Thyroid gland (tissue), 4 donors: ENCODE results near the gene PREX1. TPM values are rescaled to one million over a fixed set of nuclear protein-coding genes. Genes with fewer than 3 reads are reported as not detected.
A peak's percentile ranks its signal among the peaks of the same experiment; 100 is the strongest.

ENCODE experiments used
- DNase-seq, 2 donors: peaks; one replicate each; pipeline ENCODE4 v3.0.0-alpha.2; 2019
- H3K27ac ChIP-seq, 3 donors: fragments of 200-600 bp; sonication (generic); 1 replicate in 2 of 3; 2 replicates in 1 of 3; pipeline ENCODE4 v1.5.1; 2016 to 2019; ENCODE audit warnings: mild to moderate bottlenecking in 1 of 3, moderate library complexity in 1 of 3
- H3K27me3 ChIP-seq: fragments of 200-600 bp; sonication (generic); one replicate; pipeline ENCODE4 v1.5.1; 2019
- H3K36me3 ChIP-seq, 2 donors: fragments of 200-600 bp; sonication (generic); one replicate each; pipeline ENCODE4 v1.5.1; 2016 to 2019
- H3K4me1 ChIP-seq, 2 donors: fragments of 200-600 bp; sonication (generic); one replicate each; pipeline ENCODE4 v1.5.1; 2017 to 2019
- H3K4me3 ChIP-seq, 3 donors: fragments of 200-600 bp; sonication (generic); replicated peaks in 1 of 3; 1 replicate in 2 of 3; 2 replicates in 1 of 3; pipeline ENCODE4 v1.5.1; 2016; ENCODE audit warnings: mild to moderate bottlenecking in 1 of 3
- H3K9me3 ChIP-seq: fragments of 200-600 bp; sonication (generic); one replicate; pipeline ENCODE4 v1.5.1; 2017
- CTCF ChIP-seq, 6 experiments: fragments of 200-600 bp in 3 of 6; fragments of 450-650 bp in 3 of 6; sonication (generic) in 3 of 6; IDR thresholded peaks; one replicate each; pipeline ENCODE4 v1.5.1; 2016 to 2019; ENCODE audit warnings: antibody characterized with exemption in 6 of 6, mild to moderate bottlenecking in 2 of 6, inconsistent platforms in 1 of 6, moderate library complexity in 1 of 6
- POLR2A ChIP-seq, 2 donors: fragments of 450-650 bp; IDR thresholded peaks; one replicate each; pipeline ENCODE4 v1.6.1; 2017; ENCODE audit warnings: antibody characterized with exemption in 2 of 2, mild to moderate bottlenecking in 2 of 2, moderate library complexity in 1 of 2
- WGBS, 2 donors: methylation state at CpG; one replicate each; pipeline ENCODE4 v1.1.5; 2017; 5-methylcytosine and 5-hydroxymethylcytosine counted together
- intact Hi-C: fragments of 100-400 bp; cut with DNase I; formaldehyde crosslinking; loops from one replicate; pipeline ENCODE4 v1.15.1; 2023
- total RNA-seq, 4 donors: library from RNA; depleted of rRNA; stranded (reverse); fragments of >200 nt; gene quantifications; one replicate each; pipeline ENCODE4 v1.2.3, GENCODE V29; 2016

Gene PREX1
- total RNA-seq, 4 donors from 2014 or later, result 10.2 to 42.7 (median 18.7) TPM

GRCh38 chr20:48695738-48696137, 132.1 kb downstream of the PREX1 start:
- H3K27me3 ChIP-seq, result no peaks in the 10 kb centered on the region
- intact Hi-C loops, result no loop called here
- H3K4me1 ChIP-seq, result peaks cover 12 to 20% of the 10 kb centered on the region in 2 donors
- TF ChIP-seq POLR2A (IDR thresholded peaks at IDR 0.05) (no peak), CTCF (IDR thresholded peaks at IDR 0.05) (no peak)
- DNase-seq, result no peak
- H3K9me3 ChIP-seq, result no peaks in the 10 kb centered on the region
- H3K4me3 ChIP-seq, result no peak overlapping the region
- no peak overlapping the region for H3K27ac ChIP-seq
- H3K36me3 ChIP-seq, result no peaks in the 10 kb centered on the region

GRCh38 chr20:48695255-48695654, 132.5 kb downstream of the PREX1 start:
- no peak overlapping the region for H3K4me3 ChIP-seq
- intact Hi-C loops, result no loop called here
- H3K27me3 ChIP-seq, result no peaks in the 10 kb centered on the region
- 51 to 67% methylated on average over 2 of the region's 2 CpGs for WGBS, 2 donors
- H3K9me3 ChIP-seq, result no peaks in the 10 kb centered on the region
- DNase-seq, result no peak
- no peak for TF ChIP-seq POLR2A (IDR thresholded peaks at IDR 0.05)
- TF ChIP-seq CTCF (IDR thresholded peaks at IDR 0.05), result no peak
- peaks cover 12 to 21% of the 10 kb centered on the region in 2 donors for H3K4me1 ChIP-seq
- no peak overlapping the region for H3K27ac ChIP-seq
- no peaks in the 10 kb centered on the region for H3K36me3 ChIP-seq

- H3K4me1 ChIP-seq, result peaks cover 12 to 21% of the 10 kb centered on the region in 2 donors
- intact Hi-C loops, result no loop called here
- H3K27ac ChIP-seq, result no peak overlapping the region
- whole genome bisulfite sequencing, 2 donors, result 88 to 90% methylated on average over 7 of the region's 7 CpGs
- no peaks in the 10 kb centered on the region for H3K27me3 ChIP-seq
- no peak overlapping the region for H3K4me3 ChIP-seq
- no peaks in the 10 kb centered on the region for H3K9me3 ChIP-seq
- H3K36me3 ChIP-seq, result no peaks in the 10 kb centered on the region
- DNase-seq, result no peak
- TF ChIP-seq CTCF (IDR thresholded peaks at IDR 0.05) (no peak), POLR2A (IDR thresholded peaks at IDR 0.05) (no peak)
Measured at GRCh38 chr20:48694381-48694865, 133.4 kb downstream of the PREX1 start.

GRCh38 chr20:48691523-48691922, 136.3 kb downstream of the PREX1 start:
- H3K4me3 ChIP-seq, result no peak overlapping the region
- WGBS, 2 donors, result 86 to 95% methylated on average over 6 to 7 of the region's 7 CpGs
- no peaks in the 10 kb centered on the region for H3K36me3 ChIP-seq
- peaks cover 4 to 10% of the 10 kb centered on the region in 2 donors for H3K4me1 ChIP-seq
- intact Hi-C loops, result no loop called here
- DNase-seq, result no peak
- no peaks in the 10 kb centered on the region for H3K27me3 ChIP-seq
- H3K9me3 ChIP-seq, result no peaks in the 10 kb centered on the region
- H3K27ac ChIP-seq, result no peak overlapping the region
- TF ChIP-seq CTCF (IDR thresholded peaks at IDR 0.05), result no peak
- no peak for TF ChIP-seq POLR2A (IDR thresholded peaks at IDR 0.05)

- Histone ChIP-seq H3K27ac (no peak overlapping the region), H3K27me3 (no peaks in the 10 kb centered on the region), H3K9me3 (no peaks in the 10 kb centered on the region), H3K4me1 (peaks cover 9 to 16% of the 10 kb centered on the region in 2 donors), H3K4me3 (no peak overlapping the region), H3K36me3 (no peaks in the 10 kb centered on the region)
- WGBS, 2 donors, result 28 to 52% methylated on average over 18 of the region's 18 CpGs
- TF ChIP-seq POLR2A (IDR thresholded peaks at IDR 0.05), result no peak
- no peak for TF ChIP-seq CTCF (IDR thresholded peaks at IDR 0.05)
- DNase-seq, result peak; percentile 57 to 58
- intact Hi-C loops, result no loop called here
Measured at GRCh38 chr20:48690888-48691287, 136.9 kb downstream of the PREX1 start.
